Loucy (cell line): Measurements from ENCODE around the gene MACROD2.

Experiments used
- H2AFZ ChIP-seq: fragments of 200-600 bp; sonication (generic); 2 replicates; pipeline ENCODE4 v1.6.0; 2016; ENCODE audit warnings: antibody characterized with exemption, mild to moderate bottlenecking, low read length, moderate library complexity
- H3F3A ChIP-seq: fragments of 200-600 bp; 2 replicates; pipeline ENCODE4 v1.6.0; 2016; ENCODE audit warnings: antibody characterized with exemption, low read depth, mild to moderate bottlenecking
- H3K27me3 ChIP-seq: fragments of 200-600 bp; sonication (generic); 2 replicates; pipeline ENCODE4 v1.6.1; 2014; ENCODE audit warnings: low read length, mild to moderate bottlenecking; ENCODE audit not compliant: insufficient read depth, poor library complexity, severe bottlenecking
- H3K36me3 ChIP-seq: fragments of 200-600 bp; sonication (generic); 2 replicates; pipeline ENCODE4 v1.6.1; 2016; ENCODE audit warnings: low read length; ENCODE audit not compliant: insufficient read depth
- H3K4me1 ChIP-seq: fragments of 200-600 bp; sonication (generic); 2 replicates; pipeline ENCODE4 v1.5.1; 2014; ENCODE audit warnings: low read length, mild to moderate bottlenecking; ENCODE audit not compliant: insufficient read depth, poor library complexity, severe bottlenecking
- H3K4me2 ChIP-seq: fragments of 200-600 bp; sonication (generic); 2 replicates; pipeline ENCODE4 v1.6.0; 2014; ENCODE audit warnings: antibody characterized with exemption, low read length, low read depth, mild to moderate bottlenecking; ENCODE audit not compliant: poor library complexity, severe bottlenecking
- H3K4me3 ChIP-seq: fragments of 200-600 bp; sonication (generic); 2 replicates; pipeline ENCODE4 v1.5.1; 2014; ENCODE audit warnings: low read length, mild to moderate bottlenecking, mixed read lengths; ENCODE audit not compliant: poor library complexity, severe bottlenecking
- H3K79me2 ChIP-seq: fragments of 200-600 bp; sonication (generic); 2 replicates; pipeline ENCODE4 v1.6.1; 2014; ENCODE audit warnings: low read length; ENCODE audit not compliant: insufficient read depth
- H3K9ac ChIP-seq: fragments of 200-600 bp; sonication (generic); 2 replicates; pipeline ENCODE4 v1.6.0; 2014; ENCODE audit warnings: mild to moderate bottlenecking, low read depth, low read length, moderate library complexity; ENCODE audit not compliant: poor library complexity, severe bottlenecking
- H3K9me2 ChIP-seq: fragments of 200-600 bp; sonication (generic); replicated peaks from 2 replicates; pipeline ENCODE4 v1.6.1; 2016; ENCODE audit warnings: low read depth, low read length, mixed read lengths
- H3K9me3 ChIP-seq: fragments of 200-600 bp; sonication (generic); 2 replicates; pipeline ENCODE4 v1.6.1; 2014; ENCODE audit warnings: mild to moderate bottlenecking, antibody characterized with exemption, low read length, low read depth; ENCODE audit not compliant: insufficient read depth
- H4K20me1 ChIP-seq: fragments of 200-600 bp; sonication (generic); 2 replicates; pipeline ENCODE4 v1.6.0; 2014; ENCODE audit warnings: antibody characterized with exemption, low read length, mild to moderate bottlenecking; ENCODE audit not compliant: insufficient read depth, poor library complexity, severe bottlenecking
- CTCF ChIP-seq: fragments of 200-600 bp; sonication (generic); conservative IDR thresholded peaks from 2 replicates; pipeline ENCODE4 v1.5.1; 2014; ENCODE audit warnings: mild to moderate bottlenecking, antibody characterized with exemption, low read length
- EZH2phosphoT487 ChIP-seq: fragments of 200-600 bp; IDR thresholded peaks from 2 replicates; pipeline ENCODE4 v1.6.1; 2018; ENCODE audit warnings: antibody characterized with exemption, mild to moderate bottlenecking, moderate library complexity, borderline replicate concordance

Gene MACROD2

GRCh38 chr20:16043931-16044330 is 2048.6 kb downstream of the MACROD2 start:
- no peaks in the 10 kb centered on the region for H3K9me3 ChIP-seq
- H3K4me2 ChIP-seq, result no peak overlapping the region
- no peak overlapping the region for H2AFZ ChIP-seq
- H3F3A ChIP-seq, result no peaks in the 10 kb centered on the region
- H3K79me2 ChIP-seq, result no peaks in the 10 kb centered on the region
- no peak overlapping the region for H3K4me3 ChIP-seq
- H3K9me2 ChIP-seq, result no peaks in the 10 kb centered on the region; the same call in 1 of the 2 replicates
- H4K20me1 ChIP-seq, result no peaks in the 10 kb centered on the region
- H3K4me1 ChIP-seq, result no peaks in the 10 kb centered on the region
- H3K36me3 ChIP-seq, result no peaks in the 10 kb centered on the region
- H3K27me3 ChIP-seq, result no peaks in the 10 kb centered on the region
- no peak for TF ChIP-seq CTCF
- TF ChIP-seq EZH2phosphoT487, result no peak
- no peak overlapping the region for H3K9ac ChIP-seq

- H3K79me2 ChIP-seq, result no peaks in the 10 kb centered on the region
- no peaks in the 10 kb centered on the region for H3K4me1 ChIP-seq
- no peak overlapping the region for H2AFZ ChIP-seq
- H4K20me1 ChIP-seq, result no peaks in the 10 kb centered on the region
- no peaks in the 10 kb centered on the region for H3F3A ChIP-seq
- H3K27me3 ChIP-seq, result no peaks in the 10 kb centered on the region
- H3K36me3 ChIP-seq, result no peaks in the 10 kb centered on the region
- no peak overlapping the region for H3K9ac ChIP-seq
- H3K9me3 ChIP-seq, result no peaks in the 10 kb centered on the region
- no peaks in the 10 kb centered on the region for H3K9me2 ChIP-seq
- TF ChIP-seq CTCF (no peak), EZH2phosphoT487 (no peak)
- H3K4me3 ChIP-seq, result no peak overlapping the region
- H3K4me2 ChIP-seq, result no peak overlapping the region
These were observed 2053.6 kb downstream of the MACROD2 start for GRCh38 chr20:16048876-16049275.

- H4K20me1 ChIP-seq, result no peaks in the 10 kb centered on the region
- TF ChIP-seq EZH2phosphoT487 (no peak), CTCF (no peak)
- H3K36me3 ChIP-seq, result no peaks in the 10 kb centered on the region
- no peak overlapping the region for H3K9ac ChIP-seq
- no peak overlapping the region for H3K4me3 ChIP-seq
- H3K27me3 ChIP-seq, result no peaks in the 10 kb centered on the region
- no peaks in the 10 kb centered on the region for H3F3A ChIP-seq
- H2AFZ ChIP-seq, result no peak overlapping the region
- no peaks in the 10 kb centered on the region for H3K79me2 ChIP-seq
- no peak overlapping the region for H3K4me2 ChIP-seq
- H3K4me1 ChIP-seq, result no peaks in the 10 kb centered on the region
- H3K9me2 ChIP-seq, result no peaks in the 10 kb centered on the region
- no peaks in the 10 kb centered on the region for H3K9me3 ChIP-seq
These were observed 2054.3 kb downstream of the MACROD2 start for GRCh38 chr20:16049529-16050093.
